GM21717 (cell line): ENCODE data around the gene G2E3.
"Not testable (repeated sequence)": the region's sequence is repeated elsewhere in the genome, so short reads cannot be mapped to it uniquely, and the experiment has no call there.

Experiments used
- ATAC-seq: cut with Tn5 transposase; IDR thresholded peaks from one replicate; pipeline ENCODE4 v1.9.1; 2021; ENCODE audit warnings: mild to moderate bottlenecking, moderate library complexity; ENCODE audit not compliant: unreplicated experiment

The G2E3 gene

GRCh38 chr14:30558362-30558674 is 640 bp upstream of the G2E3 start:
- no peak for ATAC-seq

- ATAC-seq = peak; percentile 28
Observed at GRCh38 chr14:30559638-30560091, 707 bp downstream of the G2E3 start.

- ATAC-seq = no peak
Observed at GRCh38 chr14:30560581-30560980, 1.6 kb downstream of the G2E3 start.

GRCh38 chr14:30564235-30564867 is 5.4 kb downstream of the G2E3 start:
- ATAC-seq = no peak

- no peak for ATAC-seq
Observed at GRCh38 chr14:30564868-30565248, 5.9 kb downstream of the G2E3 start.

- no peak for ATAC-seq
Observed at GRCh38 chr14:30569216-30569902, 10.4 kb downstream of the G2E3 start.

GRCh38 chr14:30569903-30570226 is 10.9 kb downstream of the G2E3 start:
- ATAC-seq = no peak

- ATAC-seq = no peak
Observed at GRCh38 chr14:30572237-30572636, 13.3 kb downstream of the G2E3 start.

- ATAC-seq = no peak
Observed at GRCh38 chr14:30572771-30573170, 13.8 kb downstream of the G2E3 start.

- no peak for ATAC-seq
Observed at GRCh38 chr14:30573226-30573814, 14.4 kb downstream of the G2E3 start.

GRCh38 chr14:30573966-30574365 is 15.0 kb downstream of the G2E3 start:
- no peak for ATAC-seq

- not testable (repeated sequence) for ATAC-seq
Observed at GRCh38 chr14:30574777-30575176, 15.8 kb downstream of the G2E3 start.

- ATAC-seq = not testable (repeated sequence)
Observed at GRCh38 chr14:30576333-30576732, 17.4 kb downstream of the G2E3 start.

- ATAC-seq = no peak
Observed at GRCh38 chr14:30580616-30581282, 21.8 kb downstream of the G2E3 start.

- no peak for ATAC-seq
Observed at GRCh38 chr14:30581283-30581625, 22.3 kb downstream of the G2E3 start.

GRCh38 chr14:30582376-30582775 is 23.4 kb downstream of the G2E3 start:
- ATAC-seq = no peak

- ATAC-seq = no peak
Observed at GRCh38 chr14:30584058-30584630, 25.2 kb downstream of the G2E3 start.

- no peak for ATAC-seq
Observed at GRCh38 chr14:30585204-30585603, 26.2 kb downstream of the G2E3 start.

GRCh38 chr14:30587141-30587540 is 28.2 kb downstream of the G2E3 start:
- no peak for ATAC-seq

- no peak for ATAC-seq
Observed at GRCh38 chr14:30588873-30589272, 29.9 kb downstream of the G2E3 start.

GRCh38 chr14:30596935-30597334 is 38.0 kb downstream of the G2E3 start:
- ATAC-seq = no peak

- no peak for ATAC-seq
Observed at GRCh38 chr14:30597504-30597903, 38.5 kb downstream of the G2E3 start.
